ENCODE measurements around the gene AP1B1. TPM values are rescaled to one million over a fixed set of nuclear protein-coding genes. Genes with fewer than 3 reads are reported as not detected.

The AP1B1 gene
- total and polyA plus RNA-seq, 4 donors = 32.7 to 97.9 (median 50.0) TPM

DNA sequence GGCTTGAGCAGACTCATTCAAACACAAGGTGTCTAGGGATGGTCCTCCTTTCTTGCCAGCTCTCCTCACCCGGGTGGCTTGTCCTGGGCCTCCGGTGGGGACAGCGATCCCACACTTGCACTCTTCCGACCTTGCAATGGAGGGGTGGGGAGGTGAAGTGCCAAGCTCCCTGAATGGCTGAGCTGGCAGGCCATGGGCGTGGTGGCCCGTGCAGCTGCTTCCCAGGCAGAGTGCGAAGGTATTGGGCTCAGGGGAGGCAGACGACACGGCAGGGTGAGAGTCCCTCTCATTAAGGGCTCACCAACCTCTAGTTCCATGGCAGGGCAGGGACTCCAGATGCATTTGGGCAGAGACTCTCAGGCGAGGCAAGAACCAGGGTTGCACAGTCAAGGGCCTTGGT, 61.9 kb downstream of the AP1B1 start:
- no peak for DNase-seq
- ATAC-seq (ENCODE audit: insufficient read depth, low FRiP score) = no peak
- Histone ChIP-seq H3K4me3 (no peak overlapping the region), H3K36me3 (ENCODE audit: control insufficient read depth in 4 of 4, insufficient read depth in 4 of 4, low read length in 4 of 4) (peaks cover 0 to 50% (median 6%) of the 10 kb centered on the region in 4 donors), H3K4me1 (ENCODE audit: control insufficient read depth in 5 of 5, insufficient read depth in 5 of 5, low read length in 5 of 5) (peaks cover 0 to 11% (median 3%) of the 10 kb centered on the region in 5 donors), H3K27me3 (ENCODE audit: control insufficient read depth in 3 of 3, insufficient read depth in 3 of 3, low read length in 2 of 3) (no peaks in the 10 kb centered on the region), H3K9ac (ENCODE audit: insufficient read depth in 1 of 2, low read length in 2 of 2) (no peak overlapping the region), H3K9me3 (ENCODE audit: control insufficient read depth in 4 of 4, insufficient read depth in 3 of 4, low read length in 3 of 4) (no peaks in the 10 kb centered on the region), H3K27ac (ENCODE audit: low read depth in 1 of 2, low read length in 1 of 2) (no peak overlapping the region)
- WGBS, 2 donors = 93 to 95% methylated on average over 10 of the region's 10 CpGs
- TF ChIP-seq, protein P1, sequence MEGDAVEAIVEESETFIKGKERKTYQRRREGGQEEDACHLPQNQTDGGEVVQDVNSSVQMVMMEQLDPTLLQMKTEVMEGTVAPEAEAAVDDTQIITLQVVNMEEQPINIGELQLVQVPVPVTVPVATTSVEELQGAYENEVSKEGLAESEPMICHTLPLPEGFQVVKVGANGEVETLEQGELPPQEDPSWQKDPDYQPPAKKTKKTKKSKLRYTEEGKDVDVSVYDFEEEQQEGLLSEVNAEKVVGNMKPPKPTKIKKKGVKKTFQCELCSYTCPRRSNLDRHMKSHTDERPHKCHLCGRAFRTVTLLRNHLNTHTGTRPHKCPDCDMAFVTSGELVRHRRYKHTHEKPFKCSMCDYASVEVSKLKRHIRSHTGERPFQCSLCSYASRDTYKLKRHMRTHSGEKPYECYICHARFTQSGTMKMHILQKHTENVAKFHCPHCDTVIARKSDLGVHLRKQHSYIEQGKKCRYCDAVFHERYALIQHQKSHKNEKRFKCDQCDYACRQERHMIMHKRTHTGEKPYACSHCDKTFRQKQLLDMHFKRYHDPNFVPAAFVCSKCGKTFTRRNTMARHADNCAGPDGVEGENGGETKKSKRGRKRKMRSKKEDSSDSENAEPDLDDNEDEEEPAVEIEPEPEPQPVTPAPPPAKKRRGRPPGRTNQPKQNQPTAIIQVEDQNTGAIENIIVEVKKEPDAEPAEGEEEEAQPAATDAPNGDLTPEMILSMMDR (IDR thresholded peaks at IDR 0.05; ENCODE audit: control extremely low read depth, extremely low read depth) = no peak

DNA sequence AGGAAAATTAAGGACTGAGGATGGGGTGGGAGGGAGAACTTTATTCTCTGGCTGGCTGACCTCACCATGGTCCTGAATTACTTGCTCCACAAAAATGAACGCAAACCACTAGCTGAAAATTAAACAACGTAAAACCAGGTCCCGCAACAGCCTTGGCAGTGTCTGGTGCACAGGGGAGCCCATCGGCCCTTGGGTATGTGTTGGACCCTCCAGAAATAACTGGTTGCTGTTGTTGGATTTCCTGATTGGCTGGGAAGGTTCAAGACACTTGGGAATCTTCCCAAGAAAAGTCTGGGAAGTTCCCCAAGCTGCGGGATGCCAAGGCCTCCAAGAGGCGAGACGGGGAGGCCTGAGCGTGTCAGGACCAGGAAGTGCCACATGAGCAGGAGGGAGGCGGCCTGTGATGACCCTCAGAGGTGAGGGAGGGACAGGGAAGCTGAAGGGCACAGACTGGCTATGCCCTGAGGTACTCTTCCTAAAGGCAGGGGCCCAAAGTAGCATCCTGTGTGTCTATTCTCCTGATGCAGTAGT, 62.5 kb downstream of the AP1B1 start:
- 70 to 79% methylated on average over 9 of the region's 9 CpGs for WGBS, 2 donors
- peaks cover 0 to 44% (median 5%) of the 10 kb centered on the region in 4 donors for H3K36me3 ChIP-seq (ENCODE audit: control insufficient read depth in 4 of 4, insufficient read depth in 4 of 4, low read length in 4 of 4)
- H3K4me3 ChIP-seq = no peak overlapping the region
- no peak for DNase-seq
- TF ChIP-seq, protein P1 (IDR thresholded peaks at IDR 0.05; ENCODE audit: control extremely low read depth, extremely low read depth) = no peak
- no peak for ATAC-seq (ENCODE audit: insufficient read depth, low FRiP score)
- no peaks in the 10 kb centered on the region for H3K27me3 ChIP-seq (ENCODE audit: control insufficient read depth in 3 of 3, insufficient read depth in 3 of 3, low read length in 2 of 3)
- H3K9ac ChIP-seq (ENCODE audit: insufficient read depth in 1 of 2, low read length in 2 of 2) = no peak overlapping the region
- no peak overlapping the region for H3K27ac ChIP-seq (ENCODE audit: low read depth in 1 of 2, low read length in 1 of 2)
- peaks cover 0 to 7% (median 0%) of the 10 kb centered on the region in 5 donors for H3K4me1 ChIP-seq (ENCODE audit: control insufficient read depth in 5 of 5, insufficient read depth in 5 of 5, low read length in 5 of 5)
- no peaks in the 10 kb centered on the region for H3K9me3 ChIP-seq (ENCODE audit: control insufficient read depth in 4 of 4, insufficient read depth in 3 of 4, low read length in 3 of 4)

DNA sequence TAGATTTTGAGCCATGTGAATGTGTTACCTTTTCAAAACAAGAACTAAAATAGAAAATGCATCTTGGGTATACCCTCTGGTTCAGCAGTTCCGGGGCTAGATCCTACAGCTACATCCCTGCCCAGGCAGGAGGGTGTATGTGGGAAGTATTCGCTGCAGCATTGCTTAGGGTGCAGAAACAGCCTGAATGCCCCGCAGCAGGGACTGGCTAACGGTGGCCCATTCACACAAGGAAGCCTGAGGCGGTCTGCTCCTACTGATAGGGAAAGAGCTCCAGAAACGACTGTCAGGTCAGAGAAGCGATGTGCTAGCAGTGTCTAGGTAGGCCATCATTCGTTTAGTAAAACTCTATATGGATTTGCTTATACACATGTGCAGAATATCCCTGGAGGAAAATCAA, 63.0 kb downstream of the AP1B1 start:
- Histone ChIP-seq H3K9me3 (ENCODE audit: control insufficient read depth in 4 of 4, insufficient read depth in 3 of 4, low read length in 3 of 4) (no peaks in the 10 kb centered on the region), H3K4me3 (no peak overlapping the region), H3K27ac (ENCODE audit: low read depth in 1 of 2, low read length in 1 of 2) (no peak overlapping the region), H3K27me3 (ENCODE audit: control insufficient read depth in 3 of 3, insufficient read depth in 3 of 3, low read length in 2 of 3) (no peaks in the 10 kb centered on the region), H3K36me3 (ENCODE audit: control insufficient read depth in 4 of 4, insufficient read depth in 4 of 4, low read length in 4 of 4) (peaks cover 0 to 39% (median 5%) of the 10 kb centered on the region in 4 donors), H3K4me1 (ENCODE audit: control insufficient read depth in 5 of 5, insufficient read depth in 5 of 5, low read length in 5 of 5) (peaks cover 0 to 2% (median 0%) of the 10 kb centered on the region in 5 donors), H3K9ac (ENCODE audit: insufficient read depth in 1 of 2, low read length in 2 of 2) (no peak overlapping the region)
- no peak for DNase-seq
- TF ChIP-seq, protein P1 (IDR thresholded peaks at IDR 0.05; ENCODE audit: control extremely low read depth, extremely low read depth) = no peak
- ATAC-seq (ENCODE audit: insufficient read depth, low FRiP score) = no peak
- 85 to 86% methylated on average over 8 of the region's 8 CpGs for WGBS, 2 donors

DNA sequence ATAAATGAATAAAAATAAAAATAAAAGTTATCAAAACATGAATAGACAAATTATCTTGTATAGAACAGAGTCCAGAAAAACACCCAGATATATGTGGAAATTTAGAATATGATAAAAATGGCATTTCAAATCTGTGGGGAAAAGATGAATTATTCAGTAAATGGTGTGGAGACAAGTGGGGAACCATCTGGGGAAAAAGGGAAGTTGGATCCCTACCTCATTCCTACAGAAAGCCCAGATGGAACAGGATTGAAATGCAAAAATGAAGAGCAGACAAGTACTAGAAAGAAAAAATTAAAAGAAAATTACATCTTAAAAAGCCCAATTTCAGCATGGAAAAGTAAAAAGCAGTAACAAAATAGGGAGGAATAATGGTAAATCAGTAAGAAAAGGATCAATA, 64.7 kb downstream of the AP1B1 start:
- H3K27me3 ChIP-seq (ENCODE audit: control insufficient read depth in 3 of 3, insufficient read depth in 3 of 3, low read length in 2 of 3) = no peaks in the 10 kb centered on the region
- H3K27ac ChIP-seq (ENCODE audit: low read depth in 1 of 2, low read length in 1 of 2) = no peak overlapping the region
- H3K9ac ChIP-seq (ENCODE audit: insufficient read depth in 1 of 2, low read length in 2 of 2) = no peak overlapping the region
- DNase-seq (no peak), ATAC-seq (ENCODE audit: insufficient read depth, low FRiP score) (no peak)
- TF ChIP-seq, protein P1 (IDR thresholded peaks at IDR 0.05; ENCODE audit: control extremely low read depth, extremely low read depth) = no peak
- H3K4me1 ChIP-seq (ENCODE audit: control insufficient read depth in 5 of 5, insufficient read depth in 5 of 5, low read length in 5 of 5) = no peaks in the 10 kb centered on the region
- H3K9me3 ChIP-seq (ENCODE audit: control insufficient read depth in 4 of 4, insufficient read depth in 3 of 4, low read length in 3 of 4) = no peaks in the 10 kb centered on the region
- no peak overlapping the region for H3K4me3 ChIP-seq
- H3K36me3 ChIP-seq (ENCODE audit: control insufficient read depth in 4 of 4, insufficient read depth in 4 of 4, low read length in 4 of 4) = peaks cover 0 to 22% (median 5%) of the 10 kb centered on the region in 4 donors
